Thymus (tissue), 11 donors: ENCODE data around the gene DAD1. TPM values are rescaled to one million over a fixed set of nuclear protein-coding genes. Genes with fewer than 3 reads are reported as not detected.

Source experiments
- DNase-seq, 9 donors: peaks; one replicate each; pipeline ENCODE4 v3.0.0-alpha.2; 2013; ENCODE audit warnings: low spot score in 9 of 9, low read depth in 6 of 9, missing footprints in 1 of 9
- H3K27ac ChIP-seq, 2 donors: one replicate each; pipeline ENCODE4 v1.5.1; 2013; ENCODE audit warnings: control low read depth in 1 of 2, low read depth in 1 of 2, low read length in 1 of 2, mild to moderate bottlenecking in 1 of 2, moderate library complexity in 1 of 2
- H3K27me3 ChIP-seq, 2 donors: one replicate each; pipeline ENCODE4 v1.5.1; 2013; ENCODE audit warnings: low read length in 1 of 2; ENCODE audit not compliant: control insufficient read depth in 2 of 2, insufficient read depth in 1 of 2
- H3K36me3 ChIP-seq, 2 donors: one replicate each; pipeline ENCODE4 v1.5.1; 2013; ENCODE audit warnings: low read length in 1 of 2, mild to moderate bottlenecking in 1 of 2, moderate library complexity in 1 of 2; ENCODE audit not compliant: control insufficient read depth in 2 of 2, insufficient read depth in 2 of 2
- H3K4me1 ChIP-seq, 2 donors: one replicate each; pipeline ENCODE4 v1.5.1; 2013; ENCODE audit warnings: low read length in 2 of 2; ENCODE audit not compliant: control insufficient read depth in 2 of 2, insufficient read depth in 2 of 2
- H3K4me3 ChIP-seq, 2 donors: one replicate each; pipeline ENCODE4 v1.5.1; 2013; ENCODE audit warnings: low read length in 2 of 2, control low read depth in 1 of 2, mild to moderate bottlenecking in 1 of 2
- H3K9me3 ChIP-seq, 2 donors: one replicate each; pipeline ENCODE4 v1.5.1; 2013; ENCODE audit warnings: low read length in 1 of 2, mild to moderate bottlenecking in 1 of 2; ENCODE audit not compliant: control insufficient read depth in 2 of 2, insufficient read depth in 1 of 2
- WGBS: extraction: QIAGEN DNeasy Blood & Tissue Kit; methylation state at CpG from one replicate; pipeline ENCODE4 v1.1.7; 2013; 5-methylcytosine and 5-hydroxymethylcytosine counted together
- polyA plus RNA-seq: library from polyadenylated mRNA; stranded (reverse); fragments of 200-250 nt; gene quantifications from one replicate; pipeline ENCODE4 v1.2.3, GENCODE V29; 2013
- total RNA-seq: library from RNA; stranded (reverse); fragments of 120-200 nt; gene quantifications from one replicate; pipeline ENCODE4 v1.2.4, GENCODE V29; 2013
- donor health status: healthy.

DAD1 gene
- total and polyA plus RNA-seq, 2 donors, result 220 to 237 TPM

DNA sequence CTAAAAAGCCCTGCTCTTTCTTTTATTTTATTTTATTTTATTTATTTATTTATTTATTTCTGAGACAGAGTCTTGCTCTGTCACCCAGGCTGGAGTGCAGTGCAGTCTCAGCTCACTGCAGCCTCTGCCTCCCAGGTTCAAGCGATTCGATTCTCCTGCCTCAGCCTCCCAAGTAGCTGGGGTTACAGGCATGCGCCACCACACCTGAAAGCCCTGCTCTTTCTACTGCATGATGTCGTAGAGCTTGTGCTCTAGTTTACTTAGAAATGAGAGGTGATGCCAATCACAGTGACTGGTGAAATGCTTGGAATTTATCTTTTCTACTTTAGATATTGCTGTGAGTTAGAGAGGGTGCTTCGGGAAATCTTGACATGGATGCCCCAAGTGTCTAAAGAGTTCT is 54.5 kb downstream of the DAD1 start:
- 94% methylated on average over 5 of the region's 5 CpGs for WGBS
- peaks cover 50 to 98% of the 10 kb centered on the region in 2 donors for H3K36me3 ChIP-seq
- H3K4me3 ChIP-seq, result peak overlapping the region; percentile 32 to 34
- H3K4me1 ChIP-seq, result peaks cover 59 to 75% of the 10 kb centered on the region in 2 donors
- no peak for DNase-seq
- H3K9me3 ChIP-seq, result no peaks in the 10 kb centered on the region
- H3K27ac ChIP-seq, result peak overlapping the region; percentile 53 to 89
- H3K27me3 ChIP-seq, result no peaks in the 10 kb centered on the region

- Histone ChIP-seq H3K36me3 (peaks cover 50 to 98% of the 10 kb centered on the region in 2 donors), H3K4me3 (peak overlapping the region; percentile 34 to 40), H3K27me3 (no peaks in the 10 kb centered on the region), H3K9me3 (no peaks in the 10 kb centered on the region), H3K27ac (peak overlapping the region in 1 of 2 donors; percentile 89), H3K4me1 (peaks cover 60 to 75% of the 10 kb centered on the region in 2 donors)
- no peak for DNase-seq
- 89% methylated on average over 8 of the region's 8 CpGs for WGBS
These were observed 55.2 kb downstream of the DAD1 start for GRCh38 chr14:22533739-22534359.

- WGBS, result 77% methylated on average over 2 of the region's 2 CpGs
- H3K9me3 ChIP-seq, result no peaks in the 10 kb centered on the region
- no peaks in the 10 kb centered on the region for H3K27me3 ChIP-seq
- H3K4me3 ChIP-seq, result peak overlapping the region; percentile 34 to 40
- peaks cover 58 to 75% of the 10 kb centered on the region in 2 donors for H3K4me1 ChIP-seq
- H3K27ac ChIP-seq, result peak overlapping the region in 1 of 2 donors; percentile 89
- peaks cover 49 to 98% of the 10 kb centered on the region in 2 donors for H3K36me3 ChIP-seq
- no peak for DNase-seq
These were observed 55.8 kb downstream of the DAD1 start for GRCh38 chr14:22533057-22533704.

DNA sequence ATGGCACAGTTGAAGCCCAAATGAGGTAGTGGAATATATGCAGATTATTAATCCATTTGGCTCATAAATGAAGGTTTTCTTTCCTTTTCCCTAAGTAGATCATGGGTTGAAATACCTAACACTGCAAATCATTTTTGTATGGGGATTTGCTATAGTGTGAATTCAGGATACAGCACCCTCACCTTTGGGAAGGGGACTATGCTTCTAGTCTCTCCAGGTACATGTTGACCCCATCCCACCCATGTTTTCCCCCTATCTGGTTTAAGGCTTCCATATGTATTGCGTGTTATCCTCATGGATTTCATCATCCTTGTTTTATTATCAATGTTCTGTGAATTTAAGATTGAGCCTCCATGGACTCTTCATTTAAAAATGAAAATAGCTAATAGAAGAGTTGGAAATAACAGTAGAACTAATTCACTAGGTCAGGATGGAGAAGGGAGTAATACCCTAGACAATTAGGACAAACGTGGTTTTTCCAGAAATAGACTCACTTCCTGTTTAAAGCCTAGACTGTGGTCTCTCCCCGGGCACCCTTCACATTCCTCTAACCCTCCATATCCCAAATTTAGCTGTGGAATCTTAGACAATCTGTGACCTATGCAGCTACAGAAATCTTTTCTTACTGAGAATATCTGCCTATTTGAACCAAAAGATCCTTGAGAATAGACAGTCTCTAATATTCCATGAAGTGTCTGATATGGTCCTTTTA is 56.5 kb downstream of the DAD1 start:
- no peak for DNase-seq
- Histone ChIP-seq H3K4me1 (peaks cover 53 to 72% of the 10 kb centered on the region in 2 donors), H3K27me3 (no peaks in the 10 kb centered on the region), H3K9me3 (no peaks in the 10 kb centered on the region), H3K4me3 (peak overlapping the region; percentile 34 to 40), H3K27ac (peak overlapping the region; percentile 75 to 89), H3K36me3 (peaks cover 42 to 95% of the 10 kb centered on the region in 2 donors)
- 43% methylated on average over 3 of the region's 3 CpGs for WGBS

- H3K27me3 ChIP-seq, result no peaks in the 10 kb centered on the region
- WGBS, result 83% methylated on average over 5 of the region's 5 CpGs
- peaks cover 42 to 95% of the 10 kb centered on the region in 2 donors for H3K36me3 ChIP-seq
- peak overlapping the region; percentile 34 to 40 for H3K4me3 ChIP-seq
- DNase-seq, result no peak
- H3K27ac ChIP-seq, result peak overlapping the region; percentile 77 to 89
- H3K4me1 ChIP-seq, result peaks cover 49 to 69% of the 10 kb centered on the region in 2 donors
- H3K9me3 ChIP-seq, result no peaks in the 10 kb centered on the region
These were observed 57.3 kb downstream of the DAD1 start for GRCh38 chr14:22531451-22532344.

DNA sequence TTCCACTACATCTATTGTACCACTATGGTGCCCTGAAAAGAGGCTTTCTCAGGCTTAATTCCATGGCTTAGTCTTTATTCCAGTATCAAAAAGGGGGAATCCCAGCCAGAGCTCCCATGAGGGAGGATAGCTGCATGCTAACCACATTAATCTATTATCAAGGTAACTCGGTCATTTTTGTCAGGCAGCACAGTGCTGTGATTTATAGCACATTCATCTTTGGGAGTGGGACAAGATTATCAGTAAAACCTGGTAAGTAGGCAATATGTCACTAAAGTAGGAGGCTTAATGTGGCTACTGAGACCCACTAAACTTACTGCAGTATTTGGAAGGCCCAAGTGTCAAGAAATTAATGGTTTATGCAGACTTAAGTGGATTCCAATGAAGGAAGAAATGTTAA is 58.9 kb downstream of the DAD1 start:
- Histone ChIP-seq H3K27ac (peak overlapping the region; percentile 58 to 89), H3K9me3 (no peaks in the 10 kb centered on the region), H3K4me3 (peak overlapping the region; percentile 34 to 40), H3K27me3 (no peaks in the 10 kb centered on the region), H3K36me3 (peaks cover 52 to 95% of the 10 kb centered on the region in 2 donors), H3K4me1 (peaks cover 57 to 77% of the 10 kb centered on the region in 2 donors)
- DNase-seq, result no peak
- 97% methylated on average over 1 of the region's 1 CpG for WGBS

- Histone ChIP-seq H3K4me1 (peaks cover 66 to 78% of the 10 kb centered on the region in 2 donors), H3K9me3 (no peaks in the 10 kb centered on the region), H3K36me3 (peaks cover 56 to 95% of the 10 kb centered on the region in 2 donors), H3K4me3 (peak overlapping the region; percentile 38 to 54), H3K27me3 (no peaks in the 10 kb centered on the region), H3K27ac (peak overlapping the region; percentile 67 to 87)
- DNase-seq, result no peak
- 89% methylated on average over 1 of the region's 1 CpG for WGBS
These were observed 62.3 kb downstream of the DAD1 start for GRCh38 chr14:22526744-22527143.

GRCh38 chr14:22526218-22526617 is 62.8 kb downstream of the DAD1 start:
- H3K4me1 ChIP-seq, result peaks cover 64 to 77% of the 10 kb centered on the region in 2 donors

More at GRCh38 chr14:22526218-22526617, 62.8 kb downstream of the DAD1 start:
- 90% methylated on average over 5 of the region's 5 CpGs for WGBS
- H3K9me3 ChIP-seq, result no peaks in the 10 kb centered on the region
- peak overlapping the region; percentile 38 to 54 for H3K4me3 ChIP-seq
- H3K36me3 ChIP-seq, result peaks cover 54 to 94% of the 10 kb centered on the region in 2 donors
- H3K27ac ChIP-seq, result peak overlapping the region; percentile 67 to 87
- no peaks in the 10 kb centered on the region for H3K27me3 ChIP-seq
- no peak for DNase-seq
